HT-29 (cell line): Measurements from ENCODE around the gene SPEG. TPM values are rescaled to one million over a fixed set of nuclear protein-coding genes. Genes with fewer than 3 reads are reported as not detected.

Source experiments
- DNase-seq: peaks from one replicate; pipeline ENCODE4 v3.0.0-alpha.2; 2015; ENCODE audit warnings: low spot score
- total RNA-seq: library from RNA; depleted of rRNA; stranded (reverse); fragments of >200 nt; shearing (Covaris generic); gene quantifications from 2 replicates; pipeline ENCODE4 v1.2.3, GENCODE V29; 2014

The SPEG gene
- total RNA-seq, 1 experiment from 2014 or later: 8.3 TPM

- no peak for DNase-seq
Observed at GRCh38 chr2:219423652-219424377, 10.8 kb upstream of the SPEG start.

DNA sequence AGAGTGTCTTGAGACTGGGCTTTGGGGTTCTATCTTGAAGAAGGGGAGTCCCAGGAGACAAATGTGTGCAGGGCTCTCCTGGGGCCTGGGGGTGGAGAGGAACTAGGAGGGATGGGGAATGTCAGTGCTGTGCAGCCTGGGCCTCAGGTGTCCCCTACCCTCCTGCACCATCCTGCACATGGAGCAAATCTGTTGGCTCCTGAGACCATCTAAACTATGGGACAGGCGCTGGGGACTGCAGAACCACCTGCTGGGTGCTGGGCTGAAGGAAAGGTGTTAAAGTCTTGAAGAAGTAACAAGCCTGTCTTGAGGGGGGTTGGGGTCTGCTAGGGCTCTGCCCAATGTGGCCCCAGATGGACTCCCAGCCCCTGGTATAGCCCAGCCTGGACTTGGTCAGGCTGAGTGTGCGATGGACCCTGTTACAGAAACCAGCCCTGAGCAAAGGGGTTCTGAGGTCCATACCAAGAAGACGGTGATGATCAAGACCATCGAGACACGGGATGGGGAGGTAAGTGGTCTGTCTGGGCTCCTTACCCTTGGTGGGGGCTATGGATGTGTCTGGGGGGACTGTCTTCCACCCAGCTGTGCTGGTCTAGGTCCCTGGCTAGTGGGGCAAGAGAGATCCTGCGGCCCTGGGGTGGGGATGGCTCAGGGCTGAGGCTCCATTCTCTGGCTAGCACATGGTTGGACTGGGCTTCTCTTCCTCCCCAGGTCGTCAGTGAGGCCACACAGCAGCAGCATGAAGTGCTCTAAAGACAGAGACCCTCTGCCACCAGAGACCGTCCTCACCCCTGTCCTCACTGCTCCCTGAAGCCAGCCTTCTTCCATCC, 9.2 kb upstream of the SPEG start:
- DNase-seq: no peak

DNA sequence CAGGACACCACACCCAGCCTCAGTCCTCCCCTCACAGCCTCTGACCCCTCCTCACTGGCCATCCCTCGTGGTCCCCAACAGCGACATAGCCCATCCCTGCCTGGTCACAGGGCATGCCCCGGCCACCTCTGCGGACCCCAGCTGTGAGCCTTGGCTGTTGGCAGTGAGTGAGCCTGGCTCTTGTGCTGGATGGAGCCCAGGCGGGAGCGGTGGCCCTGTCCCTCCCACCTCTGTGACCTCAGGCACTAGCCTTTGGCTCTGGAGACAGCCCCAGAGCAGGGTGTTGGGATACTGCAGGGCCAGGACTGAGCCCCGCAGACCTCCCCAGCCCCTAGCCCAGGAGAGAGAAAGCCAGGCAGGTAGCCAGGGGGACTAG, 8.6 kb upstream of the SPEG start:
- no peak for DNase-seq

DNA sequence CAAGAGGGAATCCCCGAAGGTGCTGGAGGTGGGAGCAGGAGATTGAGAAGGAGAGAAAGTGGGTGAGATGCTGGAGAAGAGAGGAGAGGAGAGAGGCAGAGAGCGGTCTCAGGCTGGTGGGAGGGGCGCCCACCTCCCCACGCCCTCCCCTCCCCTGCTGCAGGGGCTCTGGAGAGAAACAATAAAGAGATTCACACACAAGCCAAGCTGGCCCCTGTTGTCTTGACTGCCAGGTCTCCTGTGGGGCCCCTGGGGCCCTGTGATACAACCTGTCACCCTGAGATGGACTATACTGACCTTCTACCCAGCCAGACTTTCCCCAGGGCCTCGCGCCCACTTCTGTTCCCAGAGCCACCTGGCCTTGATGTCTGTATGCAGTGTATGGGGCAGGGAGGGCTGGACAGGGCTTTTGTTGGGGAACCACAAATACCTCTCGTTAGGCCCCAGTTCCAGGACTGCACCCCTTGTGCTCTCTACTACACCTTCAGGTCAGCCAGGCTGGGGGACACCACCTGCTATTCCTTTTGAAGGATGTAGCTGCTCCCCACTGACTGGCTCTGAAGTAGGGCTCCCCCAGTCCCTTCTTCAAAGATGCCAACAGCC, 8.0 kb upstream of the SPEG start:
- DNase-seq: no peak

GRCh38 chr2:219428469-219428868, 6.2 kb upstream of the SPEG start:
- no peak for DNase-seq

DNA sequence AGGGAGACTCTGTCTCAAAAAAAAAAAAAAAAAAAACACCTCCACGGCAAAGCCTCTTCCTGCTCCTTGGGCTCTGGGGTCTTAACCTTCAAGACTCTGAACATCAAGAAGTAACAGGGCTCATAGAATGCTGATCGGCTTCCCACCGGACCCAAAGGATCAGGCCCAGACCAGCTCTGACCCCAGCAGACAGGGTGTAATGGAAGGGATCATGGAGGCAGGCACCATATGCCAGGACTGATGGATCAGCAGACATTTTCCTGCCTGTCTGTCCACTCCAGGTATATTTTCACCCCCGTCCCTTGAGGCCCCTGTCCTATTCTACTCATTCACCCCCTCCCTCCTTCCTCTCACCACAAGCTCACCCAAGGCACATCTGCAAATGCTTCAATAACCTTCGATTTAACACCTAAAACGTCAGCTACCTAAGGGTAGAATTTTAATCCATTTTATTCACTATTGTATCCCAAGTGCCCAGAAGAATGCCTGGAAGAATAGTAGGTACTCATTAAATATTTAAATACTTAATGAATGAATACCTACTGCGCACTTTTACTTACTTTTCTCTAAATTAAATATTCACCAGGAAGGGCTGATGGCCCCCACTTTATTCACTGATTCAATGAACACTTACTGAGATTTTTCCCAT, 4.6 kb upstream of the SPEG start:
- DNase-seq: no peak

DNA sequence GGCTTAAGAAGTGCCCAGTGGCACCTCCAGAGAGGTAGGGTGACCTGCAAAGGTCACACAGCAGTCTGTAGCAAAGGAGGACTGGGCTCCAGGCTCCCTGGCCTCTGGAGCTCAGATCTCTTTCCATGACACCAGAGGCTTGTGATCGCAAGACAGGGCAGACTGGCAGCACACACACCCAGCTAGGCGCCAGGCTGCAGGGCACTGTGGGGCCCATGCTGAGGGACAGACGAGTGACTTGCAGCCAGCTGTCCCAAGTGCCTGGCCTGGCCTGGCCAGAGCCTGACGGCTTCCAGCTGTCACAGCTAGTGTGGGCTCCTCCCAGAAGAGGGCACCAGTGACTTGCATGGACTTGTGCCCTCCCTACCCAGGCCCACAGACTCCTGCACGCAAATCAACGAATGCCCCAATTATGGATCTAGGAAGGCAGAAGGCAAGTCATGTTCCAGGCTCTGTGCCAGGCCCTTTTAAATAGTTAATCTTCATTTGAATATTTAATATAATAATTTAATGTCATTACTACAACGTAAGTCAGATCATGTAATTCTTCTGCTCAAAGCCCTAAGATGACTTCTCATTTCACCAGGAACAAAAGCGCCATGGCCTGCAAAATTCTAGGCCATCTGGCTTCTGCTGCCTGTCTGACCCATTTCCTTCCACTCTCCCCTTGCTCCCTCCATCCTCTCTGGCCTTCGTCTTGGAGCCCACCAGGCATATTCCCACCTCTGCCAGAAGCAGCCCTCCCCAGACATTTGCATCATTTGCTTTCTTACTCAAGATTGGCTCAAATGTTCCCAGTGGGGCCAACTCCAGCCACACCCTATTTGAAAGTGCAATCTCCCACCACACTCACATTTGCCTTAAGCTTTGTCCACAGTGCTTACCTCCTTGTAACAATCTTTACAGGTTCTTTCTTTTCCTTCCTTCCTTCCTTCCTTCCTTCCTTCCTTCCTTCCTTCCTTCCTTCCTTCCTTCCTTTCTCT, 3.7 kb upstream of the SPEG start:
- peak; percentile 52 for DNase-seq

DNA sequence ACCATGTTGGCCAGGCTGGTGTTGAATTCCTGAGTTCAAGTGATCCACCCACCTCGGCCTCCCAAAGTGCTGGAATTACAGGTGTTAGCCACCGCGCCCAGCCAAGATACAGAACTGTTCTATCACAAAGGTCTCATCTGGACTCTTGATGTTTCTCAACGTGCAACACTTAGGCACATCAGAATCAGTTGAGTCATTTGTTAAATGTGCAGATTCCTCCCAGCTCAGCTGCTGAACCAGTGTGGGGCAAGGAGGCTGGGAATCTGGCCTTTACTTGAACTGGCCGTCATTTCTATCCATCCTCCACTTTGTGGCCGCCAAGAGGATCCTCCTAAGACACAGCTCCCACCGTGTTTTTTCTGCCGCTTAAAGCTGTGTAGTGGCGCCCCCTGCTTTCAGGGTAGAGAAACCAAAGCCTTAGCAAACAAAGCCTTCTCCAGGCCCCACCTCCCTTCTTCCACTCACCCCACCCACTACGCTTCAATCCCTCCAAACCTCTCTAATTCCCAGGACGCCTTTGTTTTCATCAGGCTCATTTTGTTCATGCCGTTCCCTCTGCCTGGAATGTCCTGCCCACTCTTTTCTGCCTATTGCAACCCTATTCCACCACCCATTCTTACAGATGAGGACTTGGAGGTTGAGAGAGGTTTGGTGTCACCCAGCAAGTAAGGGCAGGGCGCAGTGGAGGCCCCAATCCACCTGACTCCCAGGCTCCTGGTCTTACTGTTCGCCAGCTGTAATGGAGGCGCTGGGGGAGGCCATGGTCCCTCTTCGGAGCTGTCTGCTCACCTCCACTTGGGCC, 776 bp upstream of the SPEG start:
- peak; percentile 29 for DNase-seq

DNA sequence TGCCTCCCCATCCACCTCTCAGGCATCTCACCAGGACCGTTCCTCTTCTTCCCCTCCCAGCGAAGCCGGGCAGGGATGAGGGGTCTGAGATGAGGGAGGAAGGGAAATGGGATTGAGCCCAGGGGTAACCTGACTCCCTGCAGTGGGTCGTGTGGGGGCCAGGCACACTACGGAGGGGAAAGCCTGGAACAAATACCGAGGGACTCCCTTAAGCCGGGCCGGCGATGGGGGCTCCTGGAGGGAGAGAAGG, 250 bp upstream of the SPEG start:
- no peak for DNase-seq

DNA sequence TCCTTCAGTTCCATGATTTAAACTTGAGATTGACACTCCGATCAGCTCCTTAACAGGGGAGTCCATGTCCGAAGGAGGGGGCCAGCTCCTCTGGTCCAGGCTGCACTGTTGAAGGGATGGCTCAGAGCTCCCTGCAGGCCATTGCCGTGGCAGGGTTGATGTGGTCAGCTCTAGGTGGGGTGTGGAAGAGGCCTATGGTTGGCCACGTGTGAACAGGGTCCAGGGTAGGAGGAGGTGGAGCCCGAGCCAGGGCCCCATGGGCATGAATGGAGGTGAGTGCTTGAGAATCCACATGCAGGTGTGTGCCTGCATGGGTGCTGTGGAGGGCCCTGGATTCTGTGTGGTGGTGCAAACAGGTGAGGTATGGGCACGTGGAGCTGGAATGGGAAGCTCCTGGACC, 1.1 kb downstream of the SPEG start:
- DNase-seq: no peak

DNA sequence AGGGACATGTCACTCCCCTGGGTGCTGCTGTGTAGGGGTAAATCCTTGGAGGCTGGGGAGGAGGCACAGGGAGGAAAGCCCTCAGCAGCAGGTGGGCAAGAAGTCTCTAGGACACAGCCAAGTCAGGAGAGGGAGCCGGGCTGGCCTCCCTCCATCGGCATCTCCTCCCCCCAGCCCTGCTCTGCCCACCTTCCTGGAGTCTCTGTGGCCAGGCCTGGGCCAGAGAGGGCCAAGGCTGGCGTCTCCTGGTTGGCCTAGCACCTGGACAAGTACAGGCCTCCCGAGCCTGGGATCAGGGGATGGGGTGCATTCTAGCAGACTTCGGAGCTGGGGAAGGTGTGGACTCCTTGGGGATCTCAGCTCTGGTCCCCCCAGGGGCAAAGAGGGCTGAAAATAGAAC, 1.8 kb downstream of the SPEG start:
- DNase-seq: no peak

DNA sequence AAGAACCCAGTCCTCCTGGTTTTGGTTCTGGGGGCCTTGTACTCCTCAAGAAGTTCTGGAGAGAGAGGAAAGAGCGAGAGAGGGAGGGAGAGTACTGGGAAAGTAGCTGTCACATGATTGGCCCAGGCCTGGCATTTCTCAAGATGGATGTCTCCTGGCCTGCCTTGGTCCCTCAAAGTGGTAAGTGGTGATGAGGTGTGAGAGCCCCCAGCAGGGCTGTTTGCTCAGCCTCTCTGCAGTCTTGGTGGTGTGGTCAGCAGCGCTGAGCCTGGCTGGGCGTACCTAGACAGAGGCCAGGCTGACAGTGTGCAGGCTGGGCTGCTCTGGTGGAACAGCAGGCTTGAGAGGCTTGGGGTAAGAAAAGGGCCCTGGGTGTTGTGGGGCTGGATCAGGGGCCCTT, 2.5 kb downstream of the SPEG start:
- no peak for DNase-seq

- no peak for DNase-seq
Observed at GRCh38 chr2:219437690-219438206, 3.1 kb downstream of the SPEG start.

- DNase-seq: no peak
Observed at GRCh38 chr2:219438453-219438852, 3.8 kb downstream of the SPEG start.

- no peak for DNase-seq
Observed at GRCh38 chr2:219439506-219439905, 4.9 kb downstream of the SPEG start.

- no peak for DNase-seq
Observed at GRCh38 chr2:219440388-219441256, 6.0 kb downstream of the SPEG start.

- no peak for DNase-seq
Observed at GRCh38 chr2:219441451-219442255, 7.0 kb downstream of the SPEG start.

GRCh38 chr2:219442256-219443015, 7.8 kb downstream of the SPEG start:
- no peak for DNase-seq
